HG02970 (cell line): Measurements from ENCODE around the gene B3GNT3.
"Not testable (repeated sequence)": the region's sequence is repeated elsewhere in the genome, so short reads cannot be mapped to it uniquely, and the experiment has no call there.

Experiments
- ATAC-seq: cut with Tn5 transposase; IDR thresholded peaks from one replicate; pipeline ENCODE4 v1.9.1; 2021; ENCODE audit warnings: mild to moderate bottlenecking, moderate library complexity, moderate number of reproducible peaks; ENCODE audit not compliant: unreplicated experiment, low FRiP score

B3GNT3 gene

GRCh38 chr19:17796013-17796837, 1.3 kb downstream of the B3GNT3 start:
- ATAC-seq, result no peak

DNA sequence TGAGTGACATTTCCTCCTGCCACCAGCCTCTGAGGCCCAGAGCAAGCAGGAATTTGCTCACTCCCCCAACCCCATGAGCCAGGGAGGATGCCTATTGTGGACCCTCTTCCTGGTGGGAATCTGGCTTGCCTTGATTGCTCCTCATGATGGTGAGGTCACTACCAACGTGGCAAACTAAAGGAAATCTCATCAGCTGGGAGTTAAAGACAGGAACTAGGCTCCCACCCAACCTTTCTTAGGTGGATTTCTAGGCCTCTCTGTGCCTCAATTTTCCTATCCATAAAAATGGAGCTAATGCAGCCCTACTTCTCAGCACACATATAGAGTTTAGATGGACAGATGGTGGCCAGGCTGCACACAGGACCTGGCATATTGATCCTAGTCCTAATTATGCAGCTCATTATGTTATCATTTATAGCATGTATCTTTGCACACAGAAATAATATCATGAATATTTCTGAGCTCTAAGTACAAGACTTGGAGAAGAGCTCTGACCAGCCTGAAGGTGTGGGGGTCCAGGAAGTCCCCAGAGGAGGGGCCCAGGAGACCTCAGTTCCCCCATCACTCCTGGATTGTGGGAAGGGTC, 2.0 kb downstream of the B3GNT3 start:
- ATAC-seq, result no peak

- ATAC-seq, result no peak
These were observed 2.7 kb downstream of the B3GNT3 start for GRCh38 chr19:17797424-17798201.

DNA sequence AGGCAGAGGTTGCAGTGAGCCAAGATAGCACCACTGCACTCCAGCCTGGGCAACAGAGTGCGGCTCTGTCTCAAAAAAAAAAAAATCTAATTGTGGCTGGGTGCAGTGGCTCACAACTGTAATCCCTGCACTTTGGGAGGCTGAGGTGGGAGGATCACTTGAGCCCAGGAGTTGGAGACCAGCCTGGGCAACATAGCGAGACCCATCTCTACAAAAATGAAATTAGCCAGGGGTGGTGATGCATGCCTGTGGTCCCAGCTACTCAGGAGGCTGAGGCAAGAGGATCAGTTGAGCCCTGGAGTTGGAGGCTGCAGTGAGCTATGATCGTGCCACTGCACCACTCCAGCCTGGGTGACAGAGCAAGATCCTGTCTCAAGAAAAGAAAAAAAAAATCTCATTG, 3.7 kb downstream of the B3GNT3 start:
- not testable (repeated sequence) for ATAC-seq

- ATAC-seq, result no peak
These were observed 7.4 kb downstream of the B3GNT3 start for GRCh38 chr19:17802137-17802858.

- ATAC-seq, result no peak
These were observed 8.4 kb downstream of the B3GNT3 start for GRCh38 chr19:17803264-17803896.

GRCh38 chr19:17805427-17805826, 10.5 kb downstream of the B3GNT3 start:
- no peak for ATAC-seq

GRCh38 chr19:17806945-17807344, 12.0 kb downstream of the B3GNT3 start:
- no peak for ATAC-seq

DNA sequence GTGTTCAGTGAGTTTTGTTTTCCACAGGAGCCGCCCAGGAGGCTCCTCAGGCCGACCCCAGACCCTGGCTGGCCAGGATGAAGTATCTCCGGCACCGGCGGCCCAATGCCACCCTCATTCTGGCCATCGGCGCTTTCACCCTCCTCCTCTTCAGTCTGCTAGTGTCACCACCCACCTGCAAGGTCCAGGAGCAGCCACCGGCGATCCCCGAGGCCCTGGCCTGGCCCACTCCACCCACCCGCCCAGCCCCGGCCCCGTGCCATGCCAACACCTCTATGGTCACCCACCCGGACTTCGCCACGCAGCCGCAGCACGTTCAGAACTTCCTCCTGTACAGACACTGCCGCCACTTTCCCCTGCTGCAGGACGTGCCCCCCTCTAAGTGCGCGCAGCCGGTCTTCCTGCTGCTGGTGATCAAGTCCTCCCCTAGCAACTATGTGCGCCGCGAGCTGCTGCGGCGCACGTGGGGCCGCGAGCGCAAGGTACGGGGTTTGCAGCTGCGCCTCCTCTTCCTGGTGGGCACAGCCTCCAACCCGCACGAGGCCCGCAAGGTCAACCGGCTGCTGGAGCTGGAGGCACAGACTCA, 12.9 kb downstream of the B3GNT3 start:
- ATAC-seq, result no peak

DNA sequence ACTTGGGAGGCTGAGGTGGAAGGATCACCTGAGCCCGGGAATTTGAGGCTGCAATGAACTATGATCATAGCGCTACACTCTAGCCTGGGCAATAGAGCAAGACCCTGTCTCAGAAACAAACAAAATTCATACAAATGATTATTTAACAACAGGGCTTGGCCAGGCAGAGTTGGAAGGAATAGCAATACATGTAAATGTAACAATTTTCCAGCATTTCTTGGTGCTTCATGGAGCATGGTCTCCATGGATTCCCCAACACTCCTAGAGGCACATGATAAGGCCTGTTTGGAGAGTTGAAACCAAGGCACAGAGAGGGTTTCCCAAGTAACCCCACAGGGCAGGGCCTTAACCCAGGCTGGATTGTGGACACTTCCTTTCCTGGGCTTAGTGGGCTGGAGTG, 16.2 kb downstream of the B3GNT3 start:
- no peak for ATAC-seq

- ATAC-seq, result no peak
These were observed 16.7 kb downstream of the B3GNT3 start for GRCh38 chr19:17811681-17812080.

GRCh38 chr19:17812099-17812498, 17.2 kb downstream of the B3GNT3 start:
- ATAC-seq, result no peak

- no peak for ATAC-seq
These were observed 22.9 kb downstream of the B3GNT3 start for GRCh38 chr19:17817668-17818363.

DNA sequence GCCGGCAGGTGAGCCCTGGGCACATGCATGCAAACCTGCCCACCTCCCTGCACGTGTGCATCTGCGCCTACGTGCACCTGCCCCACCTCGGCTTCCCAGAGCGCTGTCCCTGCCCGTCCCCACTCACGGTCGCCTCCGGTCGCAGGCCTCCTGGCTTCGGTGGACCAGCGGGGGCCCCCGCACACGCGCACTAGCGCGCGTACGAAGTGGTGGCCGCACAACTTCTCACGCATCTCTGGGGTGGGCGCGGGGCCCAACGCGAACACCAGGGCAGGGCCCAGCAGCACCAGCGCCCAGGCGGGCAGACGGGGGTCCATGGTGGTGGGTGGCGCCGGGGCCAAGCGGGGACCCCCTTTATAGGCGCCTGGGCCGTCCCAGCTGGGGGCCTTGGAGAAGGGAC, 26.3 kb downstream of the B3GNT3 start, which contains the start of gene INSL3:
INSL3 (minus strand) TSS at position 330 of the 400 bp plus-strand sequence; CDS start at position 317, 13 bp downstream.
- ATAC-seq, result no peak

- no peak for ATAC-seq
These were observed 29.4 kb downstream of the B3GNT3 start for GRCh38 chr19:17824339-17824738.

- ATAC-seq, result no peak
These were observed 31.6 kb downstream of the B3GNT3 start for GRCh38 chr19:17826508-17827056.

GRCh38 chr19:17829855-17830566, 35.1 kb downstream of the B3GNT3 start:
- ATAC-seq, result no peak
